Bronchial epithelial cell (primary cell): ENCODE measurements around the gene RHAG. TPM values are rescaled to one million over a fixed set of nuclear protein-coding genes. Genes with fewer than 3 reads are reported as not detected.

ENCODE experiments used
- DNase-seq: peaks from one replicate; pipeline ENCODE4 v3.0.0-alpha.2; 2010; ENCODE audit warnings: low read depth
- FAIRE-seq: peaks from 2 replicates; lab custom pipeline; 2011; peaks lifted over from hg19 to GRCh38; lab: Jason Lieb, UNC
- H3K27me3 ChIP-seq: 2 replicates; pipeline ENCODE4 v1.5.1; 2011; ENCODE audit warnings: low read length; ENCODE audit not compliant: control insufficient read depth, insufficient read depth
- H3K36me3 ChIP-seq: 2 replicates; pipeline ENCODE4 v1.5.1; 2011; ENCODE audit warnings: low read length; ENCODE audit not compliant: control insufficient read depth, insufficient read depth
- H3K4me3 ChIP-seq: 2 replicates; pipeline ENCODE4 v1.5.1; 2011; ENCODE audit warnings: mild to moderate bottlenecking, low read depth, low read length, control low read depth
- CTCF ChIP-seq: IDR thresholded peaks from 2 replicates; pipeline ENCODE4 v1.5.1; 2011; ENCODE audit warnings: mild to moderate bottlenecking, moderate library complexity, low read length, control low read depth, inconsistent platforms; ENCODE audit not compliant: insufficient read depth, severe bottlenecking
- total RNA-seq: library from RNA; depleted of rRNA; stranded (reverse); fragments of >200 nt; gene quantifications from 2 replicates; pipeline ENCODE4 v1.2.1, GENCODE V29; 2014

Gene RHAG
- not detected in 2 replicates for total RNA-seq

- FAIRE-seq (no peak), DNase-seq (no peak)
- no peak for TF ChIP-seq CTCF
- Histone ChIP-seq H3K4me3 (no peak within 1 kb of the TSS), H3K36me3 (no peaks in the 10 kb centered on the region), H3K27me3 (no peaks in the 10 kb centered on the region)
Observed at GRCh38 chr6:49636713-49637349, at the start of gene RHAG. Gene RHAG (minus strand): TSS chr6:49636839. CDS start chr6:49636812, 27 bp downstream.

- Histone ChIP-seq H3K4me3 (no peak overlapping the region), H3K36me3 (no peaks in the 10 kb centered on the region), H3K27me3 (no peaks in the 10 kb centered on the region)
- FAIRE-seq: no peak
- peak; percentile 74 for DNase-seq
- TF ChIP-seq CTCF: no peak
Observed at GRCh38 chr6:49676671-49677281, 40.1 kb upstream of the RHAG start.

- no peak for FAIRE-seq
- no peak for DNase-seq
- no peaks in the 10 kb centered on the region for H3K27me3 ChIP-seq
- TF ChIP-seq CTCF: no peak
- H3K4me3 ChIP-seq: no peak overlapping the region
- no peaks in the 10 kb centered on the region for H3K36me3 ChIP-seq
Observed at GRCh38 chr6:49675816-49676215, 39.2 kb upstream of the RHAG start.

GRCh38 chr6:49668083-49668511 lies 31.5 kb upstream of the RHAG start:
- Histone ChIP-seq H3K4me3 (no peak overlapping the region), H3K27me3 (no peaks in the 10 kb centered on the region), H3K36me3 (no peaks in the 10 kb centered on the region)
- FAIRE-seq: no peak
- TF ChIP-seq CTCF: no peak
- DNase-seq: peak; percentile 4

GRCh38 chr6:49666930-49667757 lies 30.5 kb upstream of the RHAG start:
- no peaks in the 10 kb centered on the region for H3K27me3 ChIP-seq
- no peak for DNase-seq
- no peak overlapping the region for H3K4me3 ChIP-seq
- TF ChIP-seq CTCF: no peak
- no peaks in the 10 kb centered on the region for H3K36me3 ChIP-seq
- FAIRE-seq: no peak
